CD4-positive, alpha-beta T cell treated with Interleukin-12 subunit alpha and Interleukin-12 subunit beta, for 1 hour (primary cell): Measurements from ENCODE around the gene UBASH3B.

Source experiments
- DNase-seq: peaks from one replicate; pipeline ENCODE4 v3.0.0-alpha.2; 2020

UBASH3B gene

DNA sequence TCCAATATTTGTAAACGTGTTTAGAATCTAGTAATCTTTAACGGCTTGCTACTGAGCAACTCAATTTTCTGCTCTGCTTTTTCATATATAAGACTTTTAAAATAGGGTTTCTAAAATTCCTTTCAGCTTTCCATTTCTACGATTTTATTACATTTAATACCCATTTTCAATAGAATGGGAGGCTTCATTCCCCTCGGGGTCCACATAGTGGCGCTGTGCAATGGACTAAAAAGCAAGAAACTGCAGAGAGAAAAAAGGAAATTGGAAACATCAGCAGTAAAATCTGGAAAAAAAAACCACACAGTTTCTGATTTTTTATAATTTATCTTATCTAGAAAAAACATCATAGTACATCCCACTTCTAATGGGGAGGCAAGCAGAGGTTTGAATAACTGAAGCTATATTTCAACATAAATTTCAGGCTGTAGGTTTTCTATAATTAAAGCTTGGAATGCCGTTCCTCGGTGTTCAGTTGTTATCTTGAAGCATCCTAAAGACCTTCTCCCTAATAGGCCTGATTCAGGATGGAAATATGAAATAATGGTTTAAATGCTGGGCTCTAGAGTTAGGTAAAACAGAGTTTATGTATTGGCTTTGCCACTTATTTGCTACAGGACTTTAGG, 208.3 kb downstream of the UBASH3B start:
- DNase-seq: peak; percentile 33
